ENCODE measurements around the gene PIP4P1. TPM values are rescaled to one million over a fixed set of nuclear protein-coding genes. Genes with fewer than 3 reads are reported as not detected.

PIP4P1 gene
- total and polyA plus RNA-seq, 4 donors, result 13.2 to 14.9 (median 14.3) TPM

DNA sequence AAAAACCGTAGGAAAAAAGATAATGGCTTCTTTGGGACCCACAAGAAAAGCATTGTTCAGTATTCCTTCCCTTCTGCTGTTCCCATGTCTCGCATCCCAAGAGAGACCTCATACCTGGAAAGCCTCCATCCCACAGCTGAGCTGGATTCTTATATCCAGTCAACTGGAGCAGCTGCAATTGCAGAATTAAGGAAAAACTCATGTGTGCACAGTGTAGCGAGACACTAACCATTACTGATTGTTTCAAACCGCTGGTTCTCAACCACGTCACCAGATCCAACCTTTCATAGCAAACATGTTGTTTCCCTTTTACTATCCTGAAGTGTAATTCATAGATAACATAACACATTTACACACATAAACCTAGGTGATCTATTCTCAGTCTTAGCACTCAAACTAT lies 38.6 kb upstream of the PIP4P1 start:
- Histone ChIP-seq H3K27ac (ENCODE audit: low read depth in 1 of 2, low read length in 2 of 2) (no peak overlapping the region), H3K4me1 (ENCODE audit: control insufficient read depth in 4 of 4, insufficient read depth in 4 of 4, low read length in 3 of 4) (no peaks in the 10 kb centered on the region), H3K9ac (ENCODE audit: low read depth in 1 of 2, low read length in 2 of 2) (no peak overlapping the region), H3K4me3 (ENCODE audit: low read depth in 1 of 3, low read length in 3 of 3) (no peak overlapping the region), H3K36me3 (ENCODE audit: control insufficient read depth in 4 of 4, insufficient read depth in 3 of 4, low read depth in 1 of 4, low read length in 3 of 4) (no peaks in the 10 kb centered on the region), H3K27me3 (ENCODE audit: control insufficient read depth in 4 of 4, insufficient read depth in 4 of 4, low read length in 3 of 4) (no peaks in the 10 kb centered on the region), H3K9me3 (ENCODE audit: control insufficient read depth in 4 of 4, low read length in 3 of 4) (no peaks in the 10 kb centered on the region)
- TF ChIP-seq, protein P1, sequence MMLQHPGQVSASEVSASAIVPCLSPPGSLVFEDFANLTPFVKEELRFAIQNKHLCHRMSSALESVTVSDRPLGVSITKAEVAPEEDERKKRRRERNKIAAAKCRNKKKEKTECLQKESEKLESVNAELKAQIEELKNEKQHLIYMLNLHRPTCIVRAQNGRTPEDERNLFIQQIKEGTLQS (IDR thresholded peaks at IDR 0.05), result no peak
- no peak for TF ChIP-seq YY1 (IDR thresholded peaks at IDR 0.05)
- TF ChIP-seq, protein P2, sequence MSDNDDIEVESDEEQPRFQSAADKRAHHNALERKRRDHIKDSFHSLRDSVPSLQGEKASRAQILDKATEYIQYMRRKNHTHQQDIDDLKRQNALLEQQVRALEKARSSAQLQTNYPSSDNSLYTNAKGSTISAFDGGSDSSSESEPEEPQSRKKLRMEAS (IDR thresholded peaks at IDR 0.05), result no peak
- no peak for TF ChIP-seq FOXA2 (IDR thresholded peaks at IDR 0.05)
- no peak for TF ChIP-seq NR2F2 (IDR thresholded peaks at IDR 0.05)
- TF ChIP-seq, protein P3, sequence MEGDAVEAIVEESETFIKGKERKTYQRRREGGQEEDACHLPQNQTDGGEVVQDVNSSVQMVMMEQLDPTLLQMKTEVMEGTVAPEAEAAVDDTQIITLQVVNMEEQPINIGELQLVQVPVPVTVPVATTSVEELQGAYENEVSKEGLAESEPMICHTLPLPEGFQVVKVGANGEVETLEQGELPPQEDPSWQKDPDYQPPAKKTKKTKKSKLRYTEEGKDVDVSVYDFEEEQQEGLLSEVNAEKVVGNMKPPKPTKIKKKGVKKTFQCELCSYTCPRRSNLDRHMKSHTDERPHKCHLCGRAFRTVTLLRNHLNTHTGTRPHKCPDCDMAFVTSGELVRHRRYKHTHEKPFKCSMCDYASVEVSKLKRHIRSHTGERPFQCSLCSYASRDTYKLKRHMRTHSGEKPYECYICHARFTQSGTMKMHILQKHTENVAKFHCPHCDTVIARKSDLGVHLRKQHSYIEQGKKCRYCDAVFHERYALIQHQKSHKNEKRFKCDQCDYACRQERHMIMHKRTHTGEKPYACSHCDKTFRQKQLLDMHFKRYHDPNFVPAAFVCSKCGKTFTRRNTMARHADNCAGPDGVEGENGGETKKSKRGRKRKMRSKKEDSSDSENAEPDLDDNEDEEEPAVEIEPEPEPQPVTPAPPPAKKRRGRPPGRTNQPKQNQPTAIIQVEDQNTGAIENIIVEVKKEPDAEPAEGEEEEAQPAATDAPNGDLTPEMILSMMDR (IDR thresholded peaks at IDR 0.05; ENCODE audit: low read depth, low read length, missing input control), result no peak
- no peak for TF ChIP-seq JUND (IDR thresholded peaks at IDR 0.05)
- no peak for TF ChIP-seq HNF4G (IDR thresholded peaks at IDR 0.05)
- DNase-seq (ENCODE audit: low spot score), result no peak
- 92% methylated on average over 5 of the region's 5 CpGs for WGBS

DNA sequence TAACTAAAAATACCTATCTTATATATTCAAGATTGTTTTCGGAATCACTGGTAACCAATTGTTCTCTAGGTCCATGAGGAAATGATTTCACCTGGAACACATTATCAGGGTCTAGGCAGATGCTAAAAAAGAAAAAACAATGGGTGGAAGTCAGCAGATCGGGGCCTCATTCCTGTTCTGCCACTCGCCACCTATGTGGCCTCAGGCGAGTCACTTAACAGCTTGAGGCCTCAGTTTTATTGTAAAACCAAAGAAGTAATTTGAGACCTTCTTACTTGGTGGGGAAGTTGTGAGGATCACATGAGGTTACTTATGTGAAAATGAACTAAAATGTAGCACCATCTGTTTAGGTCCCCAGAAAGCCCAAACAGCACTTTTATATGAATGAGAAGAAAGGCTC lies 37.9 kb upstream of the PIP4P1 start:
- Histone ChIP-seq H3K4me3 (ENCODE audit: low read depth in 1 of 3, low read length in 3 of 3) (no peak overlapping the region), H3K4me1 (ENCODE audit: control insufficient read depth in 4 of 4, insufficient read depth in 4 of 4, low read length in 3 of 4) (no peaks in the 10 kb centered on the region), H3K9me3 (ENCODE audit: control insufficient read depth in 4 of 4, low read length in 3 of 4) (no peaks in the 10 kb centered on the region), H3K9ac (ENCODE audit: low read depth in 1 of 2, low read length in 2 of 2) (no peak overlapping the region), H3K36me3 (ENCODE audit: control insufficient read depth in 4 of 4, insufficient read depth in 3 of 4, low read depth in 1 of 4, low read length in 3 of 4) (no peaks in the 10 kb centered on the region), H3K27me3 (ENCODE audit: control insufficient read depth in 4 of 4, insufficient read depth in 4 of 4, low read length in 3 of 4) (no peaks in the 10 kb centered on the region), H3K27ac (ENCODE audit: low read depth in 1 of 2, low read length in 2 of 2) (no peak overlapping the region)
- DNase-seq (ENCODE audit: low spot score), result no peak
- 79% methylated on average over 4 of the region's 4 CpGs for WGBS
- TF ChIP-seq FOXA2 (IDR thresholded peaks at IDR 0.05) (no peak), FOXA1 (IDR thresholded peaks at IDR 0.05) (no peak), EGR1 (IDR thresholded peaks at IDR 0.05; ENCODE audit: low read depth in 2 of 2) (no peak), GABPA (IDR thresholded peaks at IDR 0.05 in 1 of 2, conservative IDR thresholded peaks at IDR 0.05 in 1 of 2) (no peak)
- TF ChIP-seq, protein P2 (IDR thresholded peaks at IDR 0.05), result no peak
- TF ChIP-seq, protein P3 (IDR thresholded peaks at IDR 0.05; ENCODE audit: low read depth, low read length, missing input control), result no peak
- TF ChIP-seq, protein P1 (IDR thresholded peaks at IDR 0.05), result no peak

DNA sequence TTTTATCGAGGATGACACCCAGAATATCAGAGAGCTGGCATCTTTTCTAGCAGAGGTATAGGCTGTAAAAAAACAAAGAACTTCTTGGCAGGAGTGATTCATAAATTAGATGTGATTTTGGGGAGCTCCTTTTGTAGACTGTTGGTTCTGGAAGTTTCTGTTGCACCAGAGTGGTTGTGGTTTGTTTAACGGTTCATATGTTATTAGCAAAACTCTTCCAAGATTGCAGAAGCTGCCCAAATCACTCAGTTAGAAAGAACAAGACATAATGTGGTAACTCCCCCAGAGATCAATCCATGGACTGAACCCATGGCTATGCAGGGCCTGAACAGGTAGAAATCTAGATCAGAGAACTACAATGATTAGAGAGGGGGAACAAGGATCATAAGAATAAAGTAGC lies 37.4 kb upstream of the PIP4P1 start:
- Histone ChIP-seq H3K9ac (ENCODE audit: low read depth in 1 of 2, low read length in 2 of 2) (no peak overlapping the region), H3K4me1 (ENCODE audit: control insufficient read depth in 4 of 4, insufficient read depth in 4 of 4, low read length in 3 of 4) (no peaks in the 10 kb centered on the region), H3K27me3 (ENCODE audit: control insufficient read depth in 4 of 4, insufficient read depth in 4 of 4, low read length in 3 of 4) (no peaks in the 10 kb centered on the region), H3K9me3 (ENCODE audit: control insufficient read depth in 4 of 4, low read length in 3 of 4) (no peaks in the 10 kb centered on the region), H3K4me3 (ENCODE audit: low read depth in 1 of 3, low read length in 3 of 3) (no peak overlapping the region), H3K36me3 (ENCODE audit: control insufficient read depth in 4 of 4, insufficient read depth in 3 of 4, low read depth in 1 of 4, low read length in 3 of 4) (no peaks in the 10 kb centered on the region), H3K27ac (ENCODE audit: low read depth in 1 of 2, low read length in 2 of 2) (no peak overlapping the region)
- TF ChIP-seq FOXA2 (IDR thresholded peaks at IDR 0.05) (no peak), NR2F2 (IDR thresholded peaks at IDR 0.05) (no peak), GABPA (IDR thresholded peaks at IDR 0.05 in 1 of 2, conservative IDR thresholded peaks at IDR 0.05 in 1 of 2) (no peak), RXRA (IDR thresholded peaks at IDR 0.05) (no peak), YY1 (IDR thresholded peaks at IDR 0.05) (no peak), TAF1 (conservative IDR thresholded peaks at IDR 0.05) (no peak), JUND (IDR thresholded peaks at IDR 0.05) (no peak), RAD21 (IDR thresholded peaks at IDR 0.05) (no peak), EGR1 (IDR thresholded peaks at IDR 0.05; ENCODE audit: low read depth in 2 of 2) (no peak), SP1 (IDR thresholded peaks at IDR 0.05) (no peak), HNF4G (IDR thresholded peaks at IDR 0.05) (no peak), FOXA1 (IDR thresholded peaks at IDR 0.05) (no peak)
- TF ChIP-seq, protein P4, sequence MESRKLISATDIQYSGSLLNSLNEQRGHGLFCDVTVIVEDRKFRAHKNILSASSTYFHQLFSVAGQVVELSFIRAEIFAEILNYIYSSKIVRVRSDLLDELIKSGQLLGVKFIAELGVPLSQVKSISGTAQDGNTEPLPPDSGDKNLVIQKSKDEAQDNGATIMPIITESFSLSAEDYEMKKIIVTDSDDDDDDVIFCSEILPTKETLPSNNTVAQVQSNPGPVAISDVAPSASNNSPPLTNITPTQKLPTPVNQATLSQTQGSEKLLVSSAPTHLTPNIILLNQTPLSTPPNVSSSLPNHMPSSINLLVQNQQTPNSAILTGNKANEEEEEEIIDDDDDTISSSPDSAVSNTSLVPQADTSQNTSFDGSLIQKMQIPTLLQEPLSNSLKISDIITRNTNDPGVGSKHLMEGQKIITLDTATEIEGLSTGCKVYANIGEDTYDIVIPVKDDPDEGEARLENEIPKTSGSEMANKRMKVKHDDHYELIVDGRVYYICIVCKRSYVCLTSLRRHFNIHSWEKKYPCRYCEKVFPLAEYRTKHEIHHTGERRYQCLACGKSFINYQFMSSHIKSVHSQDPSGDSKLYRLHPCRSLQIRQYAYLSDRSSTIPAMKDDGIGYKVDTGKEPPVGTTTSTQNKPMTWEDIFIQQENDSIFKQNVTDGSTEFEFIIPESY (IDR thresholded peaks at IDR 0.05), result no peak
- TF ChIP-seq, protein P3 (IDR thresholded peaks at IDR 0.05; ENCODE audit: low read depth, low read length, missing input control), result no peak
- TF ChIP-seq, protein P1 (IDR thresholded peaks at IDR 0.05), result no peak
- WGBS, result 83% methylated on average over 2 of the region's 2 CpGs
- no peak for DNase-seq (ENCODE audit: low spot score)
